ENCODE data around the gene ABCF1. TPM values are rescaled to one million over a fixed set of nuclear protein-coding genes. Genes with fewer than 3 reads are reported as not detected.

Gene ABCF1
- total and polyA plus RNA-seq, 2 of the 8 experiments (the other 6 are each of a cell fraction or from before 2014, with no cell fraction given), result 48.8 to 123 TPM

GRCh38 chr6:30617565-30618269 lies 46.5 kb downstream of the ABCF1 start, which contains the start of gene MRPS18B (continued):
- TF ChIP-seq RBBP5 (IDR thresholded peaks at IDR 0.05; ENCODE audit: borderline replicate concordance, low read depth, low read length) (0 out of 2 replicates have a peak, but pooled peaks have one; percentile 38), EGR1 (IDR thresholded peaks at IDR 0.05; ENCODE audit: borderline replicate concordance, low read depth, low read length) (no peak), CEBPB (IDR thresholded peaks at IDR 0.05; ENCODE audit: low read depth, low read length) (0 out of 2 replicates have a peak, but pooled peaks have one; percentile 3), BCL11A (IDR thresholded peaks at IDR 0.05; ENCODE audit: low read depth in 2 of 2, low read length in 2 of 2) (no peak), ASH2L (IDR thresholded peaks at IDR 0.05; ENCODE audit: low read length) (peak; percentile 48), NRF1 (IDR thresholded peaks at IDR 0.05; ENCODE audit: low read depth, low read length) (peak; percentile 56), CHD2 (IDR thresholded peaks at IDR 0.05; ENCODE audit: low read length) (no peak)
